ENCODE measurements around the gene IKZF1. TPM values are rescaled to one million over a fixed set of nuclear protein-coding genes. Genes with fewer than 3 reads are reported as not detected.

IKZF1 gene
- total and polyA plus RNA-seq, 2 of the 13 experiments (the other 11 are each of a cell fraction or from before 2014, with no cell fraction given), result not detected

- H3K9me3 ChIP-seq (ENCODE audit: low read length), result no peaks in the 10 kb centered on the region
- DNase-seq (ENCODE audit: low spot score) (peak; percentile 39), ATAC-seq (no peak), FAIRE-seq (no peak)
- intact Hi-C loops (cut with micrococcal nuclease; ENCODE audit: unreplicated experiment) (no loop called here), in situ Hi-C loops (cut with HindIII; ENCODE audit: extremely low pct_ligation_motif_present, low pct_unique_long_range_greater_than_20kb) (no loop called here)
- no peak overlapping the region for H3K4me2 ChIP-seq (ENCODE audit: low read depth, low read length)
- peaks cover 2 to 9% of the 10 kb centered on the region in 2 experiments; a peak in 3 of 5 replicates for H3K36me3 ChIP-seq (replicated peaks in 1 of 2; ENCODE audit: control insufficient read depth in 1 of 2, insufficient read depth in 2 of 2, low read length in 2 of 2)
- H3K9ac ChIP-seq (ENCODE audit: insufficient read depth, low read depth, low read length), result no peak overlapping the region
- BruUV-seq (replicated peaks), result no TSS peak
- ChIA-PET POLR2A (interaction anchor here (1.0 to 1.7 kb wide), 2 partner anchors 119 to 209 kb away, joined by 3 to 7 read pairs; partner anchors contain the start of gene DDC), CTCF (ENCODE audit: low intra/inter-chr PET ratio, low total read pairs) (no interaction called here)
- H3K27ac ChIP-seq (ENCODE audit: extremely low read length, insufficient read depth, low read length), result no peak overlapping the region
- H4K20me1 ChIP-seq (ENCODE audit: insufficient read depth, low read length), result no peaks in the 10 kb centered on the region
- H2AFZ ChIP-seq (ENCODE audit: low read length), result no peak overlapping the region
- peaks cover 38% of the 10 kb centered on the region for H3K4me1 ChIP-seq (ENCODE audit: insufficient read depth, low read length)
- 36% methylated on average over 4 of the region's 4 CpGs for WGBS (ENCODE audit: low lambda C conversion rate)
- H3K79me2 ChIP-seq (ENCODE audit: insufficient read depth, low read length), result peaks cover 8% of the 10 kb centered on the region
- no peaks in the 10 kb centered on the region for H3K27me3 ChIP-seq (ENCODE audit: control insufficient read depth in 1 of 2, insufficient read depth in 2 of 2, low read length in 2 of 2)
- no peak overlapping the region for H3K4me3 ChIP-seq (replicated peaks in 1 of 3; ENCODE audit: insufficient read depth in 1 of 3, low read depth in 2 of 3, low read length in 3 of 3)
- TF ChIP-seq ZNF672 (CRISPR knock-in tag; IDR thresholded peaks at IDR 0.05), result no peak
- no peak for TF ChIP-seq YEATS4 (CRISPR knock-in tag; IDR thresholded peaks at IDR 0.05; ENCODE audit: borderline replicate concordance)
- TF ChIP-seq KAT8 (CRISPR knock-in tag; IDR thresholded peaks at IDR 0.05), result no peak
- TF ChIP-seq CEBPG (CRISPR knock-in tag; IDR thresholded peaks at IDR 0.05), result 0 out of 2 replicates have a peak, but pooled peaks have one; percentile 19
- no peak for TF ChIP-seq ZNF280B (CRISPR knock-in tag; IDR thresholded peaks at IDR 0.05; ENCODE audit: borderline replicate concordance)
- no peak for TF ChIP-seq ADNP (CRISPR knock-in tag; IDR thresholded peaks at IDR 0.05)
- no peak for TF ChIP-seq ZMAT3 (CRISPR knock-in tag; conservative IDR thresholded peaks at IDR 0.05)
- TF ChIP-seq SNAI1 (CRISPR knock-in tag; IDR thresholded peaks at IDR 0.05; ENCODE audit: borderline replicate concordance), result no peak
- 0 out of 4 replicates have a peak, but pooled peaks of 1 of the 2 experiments have one; percentile 16 for TF ChIP-seq MAFK (conservative IDR thresholded peaks at IDR 0.05 in 1 of 2, IDR thresholded peaks at IDR 0.05 in 1 of 2; ENCODE audit: low read length in 2 of 2)
- peak; percentile 67 for TF ChIP-seq TCF7 (IDR thresholded peaks at IDR 0.05; ENCODE audit: low read depth)
- peak; percentile 5; the same call in 1 of the 2 replicates for TF ChIP-seq CEBPB (IDR thresholded peaks at IDR 0.05; ENCODE audit: borderline replicate concordance, low read depth, low read length)
- TF ChIP-seq HNRNPLL (IDR thresholded peaks at IDR 0.05; ENCODE audit: low read depth, low read length, poor library complexity, severe bottlenecking), result no peak
- 0 out of 2 replicates have a peak, but pooled peaks have one; percentile 12 for TF ChIP-seq GATAD2A (CRISPR knock-in tag; IDR thresholded peaks at IDR 0.05)
- TF ChIP-seq NFIB (CRISPR knock-in tag; IDR thresholded peaks at IDR 0.05; ENCODE audit: borderline replicate concordance), result no peak
- TF ChIP-seq, protein P1, sequence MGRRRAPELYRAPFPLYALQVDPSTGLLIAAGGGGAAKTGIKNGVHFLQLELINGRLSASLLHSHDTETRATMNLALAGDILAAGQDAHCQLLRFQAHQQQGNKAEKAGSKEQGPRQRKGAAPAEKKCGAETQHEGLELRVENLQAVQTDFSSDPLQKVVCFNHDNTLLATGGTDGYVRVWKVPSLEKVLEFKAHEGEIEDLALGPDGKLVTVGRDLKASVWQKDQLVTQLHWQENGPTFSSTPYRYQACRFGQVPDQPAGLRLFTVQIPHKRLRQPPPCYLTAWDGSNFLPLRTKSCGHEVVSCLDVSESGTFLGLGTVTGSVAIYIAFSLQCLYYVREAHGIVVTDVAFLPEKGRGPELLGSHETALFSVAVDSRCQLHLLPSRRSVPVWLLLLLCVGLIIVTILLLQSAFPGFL (CRISPR knock-in tag; IDR thresholded peaks at IDR 0.05), result no peak
- no peak for TF ChIP-seq ZNF790 (CRISPR knock-in tag; IDR thresholded peaks at IDR 0.05; ENCODE audit: borderline replicate concordance)
- TF ChIP-seq ZNF670 (CRISPR knock-in tag; IDR thresholded peaks at IDR 0.05; ENCODE audit: borderline replicate concordance), result no peak
- no peak for TF ChIP-seq MEIS1 (CRISPR knock-in tag; IDR thresholded peaks at IDR 0.05; ENCODE audit: borderline replicate concordance)
- TF ChIP-seq, protein P2, sequence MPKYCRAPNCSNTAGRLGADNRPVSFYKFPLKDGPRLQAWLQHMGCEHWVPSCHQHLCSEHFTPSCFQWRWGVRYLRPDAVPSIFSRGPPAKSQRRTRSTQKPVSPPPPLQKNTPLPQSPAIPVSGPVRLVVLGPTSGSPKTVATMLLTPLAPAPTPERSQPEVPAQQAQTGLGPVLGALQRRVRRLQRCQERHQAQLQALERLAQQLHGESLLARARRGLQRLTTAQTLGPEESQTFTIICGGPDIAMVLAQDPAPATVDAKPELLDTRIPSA (CRISPR knock-in tag; IDR thresholded peaks at IDR 0.05; ENCODE audit: borderline replicate concordance), result no peak
- no peak for TF ChIP-seq CREB1 (IDR thresholded peaks at IDR 0.05)
- 0 out of 2 replicates have a peak, but pooled peaks have one; percentile 13 for TF ChIP-seq CREB1 (CRISPR knock-in tag; IDR thresholded peaks at IDR 0.05)
- TF ChIP-seq CREB3 (CRISPR knock-in tag; IDR thresholded peaks at IDR 0.05), result no peak
- no peak for TF ChIP-seq POLR2A (IDR thresholded peaks at IDR 0.05; ENCODE audit: insufficient read depth in 1 of 2, low read depth in 2 of 2, low read length in 2 of 2)
Measured at GRCh38 chr7:50446542-50446960, 142.0 kb downstream of the IKZF1 start.
